Rectal smooth muscle tissue (tissue), 1 donor: ENCODE data around the gene ARFRP1.
A peak's percentile ranks its signal among the peaks of the same experiment; 100 is the strongest.

Source experiments
- H3K27ac ChIP-seq: one replicate; pipeline ENCODE4 v1.7.0; 2013; ENCODE audit warnings: low read depth, low read length, inconsistent platforms
- H3K27me3 ChIP-seq: one replicate; pipeline ENCODE4 v1.7.0; 2013; ENCODE audit warnings: low read length; ENCODE audit not compliant: control insufficient read depth, insufficient read depth
- H3K36me3 ChIP-seq: one replicate; pipeline ENCODE4 v1.7.0; 2013; ENCODE audit warnings: low read length; ENCODE audit not compliant: control insufficient read depth, insufficient read depth
- H3K4me1 ChIP-seq: one replicate; pipeline ENCODE4 v1.7.0; 2013; ENCODE audit warnings: low read length; ENCODE audit not compliant: control insufficient read depth, insufficient read depth
- H3K4me3 ChIP-seq: one replicate; pipeline ENCODE4 v1.7.0; 2013; ENCODE audit warnings: low read length
- H3K9ac ChIP-seq: one replicate; pipeline ENCODE4 v1.7.0; 2013; ENCODE audit warnings: low read length

The ARFRP1 gene

GRCh38 chr20:63708301-63709148, 749 bp upstream of the ARFRP1 start:
- Histone ChIP-seq H3K36me3 (peaks cover 22% of the 10 kb centered on the region), H3K9ac (no peak overlapping the region), H3K27me3 (no peaks in the 10 kb centered on the region), H3K27ac (peak overlapping the region; percentile 93), H3K4me3 (peak overlapping the region; percentile 70), H3K4me1 (peaks cover 12% of the 10 kb centered on the region)

GRCh38 chr20:63706852-63707557, 771 bp downstream of the ARFRP1 start:
- Histone ChIP-seq H3K36me3 (peaks cover 19% of the 10 kb centered on the region), H3K4me3 (peak overlapping the region; percentile 70), H3K4me1 (peaks cover 12% of the 10 kb centered on the region), H3K27ac (peak overlapping the region; percentile 93), H3K27me3 (no peaks in the 10 kb centered on the region), H3K9ac (peak overlapping the region; percentile 20)

GRCh38 chr20:63706027-63706695, 1.6 kb downstream of the ARFRP1 start:
- Histone ChIP-seq H3K27ac (no peak overlapping the region), H3K27me3 (no peaks in the 10 kb centered on the region), H3K4me3 (peak overlapping the region; percentile 2), H3K9ac (no peak overlapping the region), H3K36me3 (peaks cover 16% of the 10 kb centered on the region), H3K4me1 (peaks cover 12% of the 10 kb centered on the region)

- peaks cover 12% of the 10 kb centered on the region for H3K4me1 ChIP-seq
- no peaks in the 10 kb centered on the region for H3K27me3 ChIP-seq
- peaks cover 13% of the 10 kb centered on the region for H3K36me3 ChIP-seq
- no peak overlapping the region for H3K9ac ChIP-seq
- H3K27ac ChIP-seq, result no peak overlapping the region
- H3K4me3 ChIP-seq, result no peak overlapping the region
Observed at GRCh38 chr20:63705232-63706026, 2.3 kb downstream of the ARFRP1 start.

- H3K4me1 ChIP-seq, result peaks cover 12% of the 10 kb centered on the region
- H3K4me3 ChIP-seq, result no peak overlapping the region
- no peak overlapping the region for H3K27ac ChIP-seq
- H3K36me3 ChIP-seq, result peaks cover 13% of the 10 kb centered on the region
- H3K9ac ChIP-seq, result no peak overlapping the region
- H3K27me3 ChIP-seq, result no peaks in the 10 kb centered on the region
Observed at GRCh38 chr20:63704749-63705117, 3.0 kb downstream of the ARFRP1 start.

- Histone ChIP-seq H3K27ac (no peak overlapping the region), H3K36me3 (peaks cover 13% of the 10 kb centered on the region), H3K4me3 (no peak overlapping the region), H3K27me3 (no peaks in the 10 kb centered on the region), H3K4me1 (peaks cover 12% of the 10 kb centered on the region), H3K9ac (no peak overlapping the region)
Observed at GRCh38 chr20:63703976-63704748, 3.6 kb downstream of the ARFRP1 start.

- peaks cover 6% of the 10 kb centered on the region for H3K4me1 ChIP-seq
- no peak overlapping the region for H3K27ac ChIP-seq
- peaks cover 13% of the 10 kb centered on the region for H3K36me3 ChIP-seq
- no peak overlapping the region for H3K9ac ChIP-seq
- H3K4me3 ChIP-seq, result no peak overlapping the region
- H3K27me3 ChIP-seq, result no peaks in the 10 kb centered on the region
Observed at GRCh38 chr20:63703471-63703975, 4.3 kb downstream of the ARFRP1 start.

- no peaks in the 10 kb centered on the region for H3K27me3 ChIP-seq
- peaks cover 13% of the 10 kb centered on the region for H3K36me3 ChIP-seq
- no peak overlapping the region for H3K9ac ChIP-seq
- peaks cover 6% of the 10 kb centered on the region for H3K4me1 ChIP-seq
- H3K4me3 ChIP-seq, result no peak overlapping the region
- no peak overlapping the region for H3K27ac ChIP-seq
Observed at GRCh38 chr20:63702751-63703470, 4.9 kb downstream of the ARFRP1 start.

- H3K36me3 ChIP-seq, result peaks cover 13% of the 10 kb centered on the region
- no peak overlapping the region for H3K9ac ChIP-seq
- no peaks in the 10 kb centered on the region for H3K27me3 ChIP-seq
- H3K27ac ChIP-seq, result no peak overlapping the region
- no peak overlapping the region for H3K4me3 ChIP-seq
- peaks cover 7% of the 10 kb centered on the region for H3K4me1 ChIP-seq
Observed at GRCh38 chr20:63702036-63702665, 5.6 kb downstream of the ARFRP1 start.

- peaks cover 13% of the 10 kb centered on the region for H3K36me3 ChIP-seq
- no peaks in the 10 kb centered on the region for H3K27me3 ChIP-seq
- H3K27ac ChIP-seq, result no peak overlapping the region
- H3K4me1 ChIP-seq, result peaks cover 4% of the 10 kb centered on the region
- H3K4me3 ChIP-seq, result no peak overlapping the region
- no peak overlapping the region for H3K9ac ChIP-seq
Observed at GRCh38 chr20:63701329-63702035, 6.3 kb downstream of the ARFRP1 start.
